OCI-LY1 (cell line): ENCODE data around the gene LPIN1.
"Not testable (repeated sequence)": the region's sequence is repeated elsewhere in the genome, so short reads cannot be mapped to it uniquely, and the experiment has no call there.

Source experiments
- H2AFZ ChIP-seq: fragments of 200-600 bp; sonication (generic), shearing (Covaris generic); 2 replicates; pipeline ENCODE4 v1.6.0; 2014; ENCODE audit warnings: antibody characterized with exemption, mild to moderate bottlenecking, low read length
- H3F3A ChIP-seq: fragments of 200-600 bp; sonication (generic), shearing (Covaris generic); 2 replicates; pipeline ENCODE4 v1.6.0; 2014; ENCODE audit warnings: mild to moderate bottlenecking, antibody characterized with exemption, low read length, moderate library complexity; ENCODE audit not compliant: insufficient read depth
- H3K27ac ChIP-seq: fragments of 200-600 bp; sonication (generic); 2 replicates; pipeline ENCODE4 v1.5.1; 2014; ENCODE audit warnings: low read length, mixed run types, mild to moderate bottlenecking, low read depth; ENCODE audit not compliant: poor library complexity, severe bottlenecking
- H3K27me3 ChIP-seq: fragments of 200-600 bp; sonication (generic); 2 replicates; pipeline ENCODE4 v1.6.0; 2014; ENCODE audit warnings: antibody characterized with exemption, mild to moderate bottlenecking, low read length, moderate library complexity; ENCODE audit not compliant: insufficient read depth
- H3K36me3 ChIP-seq: fragments of 200-600 bp; sonication (generic); 2 replicates; pipeline ENCODE4 v1.6.1; 2014; ENCODE audit warnings: mild to moderate bottlenecking, antibody characterized with exemption, low read length, moderate library complexity, mixed read lengths; ENCODE audit not compliant: insufficient read depth
- H3K4me1 ChIP-seq: fragments of 200-600 bp; sonication (generic); 2 replicates; pipeline ENCODE4 v1.5.1; 2014; ENCODE audit warnings: mild to moderate bottlenecking, low read length, moderate library complexity; ENCODE audit not compliant: insufficient read depth, severe bottlenecking
- H3K4me2 ChIP-seq: fragments of 200-600 bp; sonication (generic), shearing (Covaris generic); 2 replicates; pipeline ENCODE4 v1.6.1; 2014; ENCODE audit warnings: low read length
- H3K4me3 ChIP-seq: fragments of 200-600 bp; sonication (generic); 2 replicates; pipeline ENCODE4 v1.5.1; 2014; ENCODE audit warnings: low read length, low read depth, mild to moderate bottlenecking, mixed read lengths; ENCODE audit not compliant: poor library complexity, severe bottlenecking
- H3K79me2 ChIP-seq: fragments of 200-600 bp; shearing (Covaris generic); 2 replicates; pipeline ENCODE4 v1.6.1; 2016; ENCODE audit warnings: mixed run types, low read length, mixed read lengths; ENCODE audit not compliant: insufficient read depth
- H3K9ac ChIP-seq: fragments of 200-600 bp; sonication (generic), shearing (Covaris generic); 2 replicates; pipeline ENCODE4 v1.6.1; 2014; ENCODE audit warnings: mild to moderate bottlenecking, low read length, mixed read lengths
- H3K9me2 ChIP-seq: fragments of 200-600 bp; sonication (generic), shearing (Covaris generic); 2 replicates; pipeline ENCODE4 v1.6.1; 2014; ENCODE audit warnings: low read depth, mild to moderate bottlenecking, low read length, mixed read lengths
- H3K9me3 ChIP-seq: fragments of 200-600 bp; shearing (Covaris generic); 2 replicates; pipeline ENCODE4 v1.6.1; 2014; ENCODE audit warnings: low read length, mixed read lengths
- H4K20me1 ChIP-seq: fragments of 200-600 bp; sonication (generic), shearing (Covaris generic); 2 replicates; pipeline ENCODE4 v1.6.0; 2016; ENCODE audit warnings: mild to moderate bottlenecking, low read length; ENCODE audit not compliant: insufficient read depth
- EZH2 ChIP-seq: fragments of 200-600 bp; sonication (generic), shearing (Covaris generic); IDR thresholded peaks from 2 replicates; pipeline ENCODE4 v1.8.0; 2017; ENCODE audit warnings: borderline replicate concordance, mixed run types, mild to moderate bottlenecking, antibody characterized with exemption, low read length, moderate library complexity, mixed read lengths
- TF ChIP-seq, protein P1 (sequence below): fragments of 200-600 bp; sonication (generic), shearing (Covaris generic); IDR thresholded peaks from 2 replicates; pipeline ENCODE4 v1.5.1; 2017; ENCODE audit warnings: mild to moderate bottlenecking, antibody characterized with exemption, low read length, moderate library complexity, mixed read lengths

Gene LPIN1

DNA sequence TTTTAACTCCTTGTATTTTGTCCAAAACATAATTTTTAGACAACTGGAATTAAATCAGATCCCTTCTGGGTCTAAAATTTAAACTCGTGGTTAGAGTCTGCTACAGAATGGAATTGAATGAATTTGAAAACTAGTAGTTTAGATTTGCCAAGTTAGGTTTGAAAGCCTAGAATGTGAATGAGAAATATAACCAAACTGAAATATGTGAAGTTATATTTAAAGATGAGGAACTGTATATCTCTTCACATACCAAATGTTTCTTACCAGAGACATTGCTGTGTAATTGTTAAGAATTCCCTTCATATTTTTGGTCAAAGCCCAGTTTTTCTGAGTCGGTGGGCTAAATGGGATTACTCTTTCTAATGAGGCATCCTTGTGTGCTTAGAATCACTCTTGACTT is 74.2 kb downstream of the LPIN1 start:
- TF ChIP-seq EZH2, result no peak
- TF ChIP-seq, protein P1, sequence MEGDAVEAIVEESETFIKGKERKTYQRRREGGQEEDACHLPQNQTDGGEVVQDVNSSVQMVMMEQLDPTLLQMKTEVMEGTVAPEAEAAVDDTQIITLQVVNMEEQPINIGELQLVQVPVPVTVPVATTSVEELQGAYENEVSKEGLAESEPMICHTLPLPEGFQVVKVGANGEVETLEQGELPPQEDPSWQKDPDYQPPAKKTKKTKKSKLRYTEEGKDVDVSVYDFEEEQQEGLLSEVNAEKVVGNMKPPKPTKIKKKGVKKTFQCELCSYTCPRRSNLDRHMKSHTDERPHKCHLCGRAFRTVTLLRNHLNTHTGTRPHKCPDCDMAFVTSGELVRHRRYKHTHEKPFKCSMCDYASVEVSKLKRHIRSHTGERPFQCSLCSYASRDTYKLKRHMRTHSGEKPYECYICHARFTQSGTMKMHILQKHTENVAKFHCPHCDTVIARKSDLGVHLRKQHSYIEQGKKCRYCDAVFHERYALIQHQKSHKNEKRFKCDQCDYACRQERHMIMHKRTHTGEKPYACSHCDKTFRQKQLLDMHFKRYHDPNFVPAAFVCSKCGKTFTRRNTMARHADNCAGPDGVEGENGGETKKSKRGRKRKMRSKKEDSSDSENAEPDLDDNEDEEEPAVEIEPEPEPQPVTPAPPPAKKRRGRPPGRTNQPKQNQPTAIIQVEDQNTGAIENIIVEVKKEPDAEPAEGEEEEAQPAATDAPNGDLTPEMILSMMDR, result no peak
- Histone ChIP-seq H3K79me2 (no peaks in the 10 kb centered on the region), H3K9me3 (no peaks in the 10 kb centered on the region), H3K9ac (no peak overlapping the region), H2AFZ (no peak overlapping the region), H4K20me1 (no peaks in the 10 kb centered on the region), H3F3A (no peaks in the 10 kb centered on the region), H3K4me2 (no peak overlapping the region), H3K27ac (no peak overlapping the region), H3K27me3 (no peaks in the 10 kb centered on the region), H3K4me1 (no peaks in the 10 kb centered on the region), H3K36me3 (peaks cover 71% of the 10 kb centered on the region), H3K4me3 (no peak overlapping the region), H3K9me2 (no peaks in the 10 kb centered on the region)

DNA sequence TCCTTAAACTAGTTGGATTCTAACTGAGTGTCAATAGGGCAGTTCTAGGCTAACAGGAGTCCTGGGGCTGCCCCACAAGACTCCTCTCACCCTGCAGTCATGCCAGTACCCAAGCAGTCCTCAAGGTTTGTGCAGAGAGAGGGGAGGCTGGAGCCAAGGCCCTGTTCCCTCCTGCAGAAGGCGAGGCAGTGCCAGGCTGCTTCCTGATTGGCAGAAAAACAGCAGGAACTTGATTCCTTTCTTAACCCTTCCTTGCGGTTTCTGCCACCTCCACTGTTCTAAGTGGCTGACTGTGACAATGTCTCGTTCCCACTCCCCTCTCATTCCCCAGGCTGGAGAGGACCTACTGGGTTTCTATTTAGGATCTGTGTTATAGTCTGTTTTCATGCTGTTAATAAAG is 75.3 kb downstream of the LPIN1 start:
- TF ChIP-seq, protein P1, result no peak
- no peak for TF ChIP-seq EZH2
- H3K9me3 ChIP-seq, result no peaks in the 10 kb centered on the region
- H3K27ac ChIP-seq, result no peak overlapping the region
- no peak overlapping the region for H3K4me2 ChIP-seq
- H3K36me3 ChIP-seq, result peaks cover 71% of the 10 kb centered on the region
- H3K4me1 ChIP-seq, result peaks cover 3% of the 10 kb centered on the region
- no peak overlapping the region for H3K4me3 ChIP-seq
- no peak overlapping the region for H2AFZ ChIP-seq
- H3F3A ChIP-seq, result no peaks in the 10 kb centered on the region
- H4K20me1 ChIP-seq, result no peaks in the 10 kb centered on the region
- H3K27me3 ChIP-seq, result no peaks in the 10 kb centered on the region
- no peak overlapping the region for H3K9ac ChIP-seq
- no peaks in the 10 kb centered on the region for H3K9me2 ChIP-seq
- no peaks in the 10 kb centered on the region for H3K79me2 ChIP-seq

DNA sequence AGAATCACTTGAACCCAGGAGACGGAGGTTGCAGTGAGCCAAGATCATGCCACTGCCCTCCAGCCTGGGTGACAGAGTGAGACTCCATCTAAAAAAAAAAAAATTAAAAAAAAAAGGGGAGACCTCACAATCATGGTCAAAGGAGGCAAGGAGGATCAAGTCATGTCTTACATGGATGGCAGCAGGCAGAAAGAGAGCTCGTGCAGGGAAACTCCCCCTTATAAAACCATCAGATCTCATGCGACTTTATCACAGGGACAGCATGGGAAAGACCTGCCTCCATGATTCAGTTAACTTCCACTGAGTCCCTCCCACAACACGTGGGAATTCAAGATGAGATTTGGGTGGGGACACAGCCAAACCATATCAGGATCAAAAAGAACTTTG is 75.9 kb downstream of the LPIN1 start:
- not testable (repeated sequence) for H3K27me3 ChIP-seq, H4K20me1 ChIP-seq, H3K4me1 ChIP-seq, H3K9me3 ChIP-seq, H3K79me2 ChIP-seq, H3K9me2 ChIP-seq, H3K27ac ChIP-seq, H2AFZ ChIP-seq, H3K4me2 ChIP-seq, H3K9ac ChIP-seq, H3F3A ChIP-seq, H3K4me3 ChIP-seq
- H3K36me3 ChIP-seq, result peaks cover 71% of the 10 kb centered on the region

DNA sequence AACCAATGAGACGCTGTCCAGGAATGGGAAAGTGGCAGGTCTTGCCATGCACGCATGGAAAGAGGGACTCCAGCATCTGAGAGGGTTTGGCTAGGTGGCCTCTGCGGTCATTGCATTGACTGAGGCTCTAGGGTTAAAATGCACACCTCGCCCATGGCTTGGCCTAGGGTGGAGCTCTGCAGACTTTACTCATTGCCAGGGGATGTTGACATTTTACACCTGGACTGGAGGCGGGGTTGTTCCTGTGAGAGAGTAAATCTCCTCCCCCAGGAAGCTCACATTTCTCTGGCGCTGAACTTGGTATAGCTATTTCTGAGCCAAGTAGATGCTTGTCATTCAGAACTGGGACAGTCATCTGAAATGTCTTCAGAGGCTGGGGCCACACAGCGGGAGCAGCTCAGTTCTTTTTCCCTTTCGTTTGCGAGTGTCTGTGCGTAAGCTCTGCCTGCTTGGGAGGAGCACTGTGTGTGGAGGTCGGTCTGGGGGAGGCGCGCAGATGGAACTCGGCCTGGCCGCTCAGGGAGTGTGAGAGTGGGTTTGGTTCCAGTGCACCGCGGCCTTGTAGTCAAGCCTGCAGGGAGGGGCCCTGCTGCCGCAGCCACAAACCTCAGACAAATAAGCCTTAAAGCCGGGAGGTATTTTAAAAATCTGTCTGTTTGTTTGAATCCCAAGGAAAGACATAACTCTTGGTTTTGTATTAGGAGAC is 76.5 kb downstream of the LPIN1 start:
- no peak overlapping the region for H3K9ac ChIP-seq
- H4K20me1 ChIP-seq, result no peaks in the 10 kb centered on the region
- H3K4me2 ChIP-seq, result no peak overlapping the region
- peaks cover 15% of the 10 kb centered on the region for H3K4me1 ChIP-seq
- no peaks in the 10 kb centered on the region for H3K9me2 ChIP-seq
- H3F3A ChIP-seq, result no peaks in the 10 kb centered on the region
- H3K27me3 ChIP-seq, result no peaks in the 10 kb centered on the region
- TF ChIP-seq, protein P1, result no peak
- TF ChIP-seq EZH2, result no peak
- H3K36me3 ChIP-seq, result peaks cover 71% of the 10 kb centered on the region
- no peak overlapping the region for H2AFZ ChIP-seq
- no peak overlapping the region for H3K4me3 ChIP-seq
- H3K9me3 ChIP-seq, result no peaks in the 10 kb centered on the region
- H3K79me2 ChIP-seq, result no peaks in the 10 kb centered on the region
- no peak overlapping the region for H3K27ac ChIP-seq
